Neural cell (in vitro differentiated cells): Measurements from ENCODE around the gene LIMS2.

Experiments
- CTCF ChIP-seq: fragments of 450-650 bp; IDR thresholded peaks from 2 replicates; pipeline ENCODE4 v1.5.1; 2014; ENCODE audit warnings: antibody characterized with exemption, mild to moderate bottlenecking, moderate library complexity; ENCODE audit not compliant: poor library complexity, severe bottlenecking
- EP300 ChIP-seq: fragments of 450-650 bp; conservative IDR thresholded peaks from 2 replicates; pipeline ENCODE4 v1.6.1; 2014; ENCODE audit warnings: antibody characterized with exemption, mild to moderate bottlenecking, moderate library complexity; ENCODE audit not compliant: poor library complexity, severe bottlenecking
- TAF1 ChIP-seq: IDR thresholded peaks from 2 replicates; pipeline ENCODE4 v1.6.1; 2012; ENCODE audit warnings: low read depth

GRCh38 chr2:127605691-127606263 lies 69.6 kb downstream of the LIMS2 start:
- TF ChIP-seq CTCF: no peak
- no peak for TF ChIP-seq EP300
- TF ChIP-seq TAF1: no peak
